ENCODE data around the gene NHSL2. TPM values are rescaled to one million over a fixed set of nuclear protein-coding genes. Genes with fewer than 3 reads are reported as not detected.
"Not testable (repeated sequence)": the region's sequence is repeated elsewhere in the genome, so short reads cannot be mapped to it uniquely, and the experiment has no call there.

The NHSL2 gene
- total RNA-seq, 2 donors from 2014 or later = 1.6 to 2.9 TPM

GRCh38 chrX:71953391-71953790 lies 42.7 kb downstream of the NHSL2 start:
- intact Hi-C loops (cut with DNase I) = no loop called here
- no peak for DNase-seq
- H3K36me3 ChIP-seq (replicated peaks in 1 of 2; ENCODE audit: insufficient read depth in 1 of 2, low read depth in 2 of 2) = no peaks in the 10 kb centered on the region
- no peak overlapping the region for H3K4me3 ChIP-seq
- H3K4me1 ChIP-seq = no peaks in the 10 kb centered on the region
- ATAC-seq = no peak
- H3K27ac ChIP-seq = no peak overlapping the region
- no peaks in the 10 kb centered on the region for H3K27me3 ChIP-seq
- TF ChIP-seq POLR2A (IDR thresholded peaks at IDR 0.05) = no peak
- no peak for TF ChIP-seq CTCF (IDR thresholded peaks at IDR 0.05)
- no peaks in the 10 kb centered on the region for H3K9me3 ChIP-seq

DNA sequence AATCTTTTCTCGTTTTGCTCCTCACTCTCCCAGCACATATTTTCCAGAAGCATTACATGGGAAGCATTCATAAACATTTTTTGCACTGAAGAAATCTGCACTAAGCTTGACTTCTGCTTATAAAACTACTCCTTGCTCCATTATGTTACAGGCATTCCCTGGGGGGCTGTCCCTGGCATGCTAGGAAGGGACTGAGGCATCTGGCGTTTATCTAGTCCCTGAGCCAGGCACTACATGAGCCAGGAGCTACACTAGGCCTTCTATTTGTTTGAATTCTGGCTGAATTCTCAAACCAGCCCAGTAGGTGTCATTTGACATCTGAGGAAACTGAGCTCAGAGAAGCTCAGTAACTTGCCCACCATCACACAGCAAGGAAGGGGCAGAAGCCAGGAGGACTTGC lies 43.3 kb downstream of the NHSL2 start:
- Histone ChIP-seq H3K4me3 (no peak overlapping the region), H3K27ac (no peak overlapping the region), H3K36me3 (replicated peaks in 1 of 2; ENCODE audit: insufficient read depth in 1 of 2, low read depth in 2 of 2) (no peaks in the 10 kb centered on the region), H3K27me3 (no peaks in the 10 kb centered on the region), H3K4me1 (no peaks in the 10 kb centered on the region), H3K9me3 (no peaks in the 10 kb centered on the region)
- no peak for TF ChIP-seq CTCF (IDR thresholded peaks at IDR 0.05)
- no peak for TF ChIP-seq POLR2A (IDR thresholded peaks at IDR 0.05)
- intact Hi-C loops (cut with DNase I) = no loop called here
- WGBS, 2 donors = 65 to 68% methylated on average over 2 of the region's 2 CpGs
- DNase-seq (no peak), ATAC-seq (no peak)

DNA sequence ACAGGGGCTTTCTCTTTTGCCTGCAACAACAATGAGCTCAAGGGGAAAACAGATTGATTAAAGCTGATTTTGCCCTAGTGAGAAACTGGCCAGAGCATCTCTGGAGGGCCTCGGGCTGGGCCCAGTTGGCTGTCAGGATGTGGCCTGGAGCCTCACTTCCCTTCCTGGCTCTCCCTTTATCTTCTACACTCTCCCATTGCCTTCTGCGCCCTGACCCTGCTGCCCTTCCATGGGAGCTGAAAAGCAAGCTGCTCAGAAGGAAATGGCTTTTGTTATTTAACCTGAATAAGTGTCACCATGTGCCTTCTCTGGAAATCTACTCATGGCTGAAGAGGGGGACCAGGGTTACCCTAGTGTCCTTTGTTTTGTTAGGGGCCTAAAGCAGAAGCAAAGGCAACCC lies 43.8 kb downstream of the NHSL2 start:
- Histone ChIP-seq H3K9me3 (no peaks in the 10 kb centered on the region), H3K4me1 (no peaks in the 10 kb centered on the region), H3K27ac (no peak overlapping the region), H3K4me3 (no peak overlapping the region), H3K27me3 (no peaks in the 10 kb centered on the region), H3K36me3 (replicated peaks in 1 of 2; ENCODE audit: insufficient read depth in 1 of 2, low read depth in 2 of 2) (no peaks in the 10 kb centered on the region)
- intact Hi-C loops (cut with DNase I) = no loop called here
- TF ChIP-seq CTCF (IDR thresholded peaks at IDR 0.05) (no peak), POLR2A (IDR thresholded peaks at IDR 0.05) (no peak)
- ATAC-seq = no peak
- DNase-seq = no peak
- WGBS, 2 donors = 94% methylated on average over 2 of the region's 2 CpGs; no CpG with 5 or more reads in 1 of the 2 donors

GRCh38 chrX:71955530-71956120 lies 45.0 kb downstream of the NHSL2 start:
- no peak overlapping the region for H3K27ac ChIP-seq
- DNase-seq = no peak
- 72 to 76% methylated on average over 3 to 5 of the region's 7 CpGs for WGBS, 2 donors
- no peaks in the 10 kb centered on the region for H3K4me1 ChIP-seq
- H3K4me3 ChIP-seq = no peak overlapping the region
- H3K27me3 ChIP-seq = no peaks in the 10 kb centered on the region
- no peaks in the 10 kb centered on the region for H3K36me3 ChIP-seq (replicated peaks in 1 of 2; ENCODE audit: insufficient read depth in 1 of 2, low read depth in 2 of 2)
- no peak for TF ChIP-seq CTCF (IDR thresholded peaks at IDR 0.05)
- no peak for TF ChIP-seq POLR2A (IDR thresholded peaks at IDR 0.05)
- H3K9me3 ChIP-seq = no peaks in the 10 kb centered on the region
- ATAC-seq = no peak
- intact Hi-C loops (cut with DNase I) = no loop called here

- WGBS, 2 donors = 43% methylated on average over 2 of the region's 2 CpGs; no CpG with 5 or more reads in 1 of the 2 donors
- DNase-seq (no peak), ATAC-seq (no peak)
- Histone ChIP-seq H3K4me1 (no peaks in the 10 kb centered on the region), H3K27me3 (no peaks in the 10 kb centered on the region), H3K27ac (no peak overlapping the region), H3K9me3 (no peaks in the 10 kb centered on the region), H3K4me3 (no peak overlapping the region), H3K36me3 (replicated peaks in 1 of 2; ENCODE audit: insufficient read depth in 1 of 2, low read depth in 2 of 2) (no peaks in the 10 kb centered on the region)
- TF ChIP-seq CTCF (IDR thresholded peaks at IDR 0.05) (no peak), POLR2A (IDR thresholded peaks at IDR 0.05) (no peak)
- intact Hi-C loops (cut with DNase I) = no loop called here
These were observed 47.6 kb downstream of the NHSL2 start for GRCh38 chrX:71958281-71958675.

DNA sequence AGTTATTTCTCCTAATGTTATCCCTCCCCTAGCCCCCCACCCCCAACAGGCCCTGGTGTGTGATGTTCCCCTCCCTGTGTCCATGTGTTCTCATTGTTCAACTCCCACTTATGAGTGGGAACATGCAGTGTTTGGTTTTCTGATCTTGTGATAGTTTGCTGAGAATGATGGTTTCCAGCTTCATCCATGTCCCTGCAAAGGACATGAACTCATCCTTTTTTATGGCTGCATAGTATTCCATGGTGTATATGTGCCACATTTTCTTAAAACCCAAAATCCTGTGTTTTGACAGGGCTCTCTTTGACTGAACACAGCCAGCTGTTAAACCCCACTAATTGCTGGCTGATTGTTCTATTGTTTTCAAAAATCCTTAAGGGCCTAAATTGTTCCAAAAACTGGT lies 53.5 kb downstream of the NHSL2 start:
- H3K36me3 ChIP-seq (replicated peaks in 1 of 2; ENCODE audit: insufficient read depth in 1 of 2, low read depth in 2 of 2); ATAC-seq; H3K27me3 ChIP-seq; H3K4me3 ChIP-seq; H3K27ac ChIP-seq; H3K9me3 ChIP-seq; intact Hi-C loops (cut with DNase I); H3K4me1 ChIP-seq; DNase-seq: not testable (repeated sequence)

Data from body of pancreas (tissue), 4 donors.